ENCODE measurements around the gene SOWAHD. TPM values are rescaled to one million over a fixed set of nuclear protein-coding genes. Genes with fewer than 3 reads are reported as not detected.
"Not testable (repeated sequence)": the region's sequence is repeated elsewhere in the genome, so short reads cannot be mapped to it uniquely, and the experiment has no call there.

The SOWAHD gene
- polyA plus RNA-seq, 5 donors: 0.40 to 0.56 (median 0.54) TPM

DNA sequence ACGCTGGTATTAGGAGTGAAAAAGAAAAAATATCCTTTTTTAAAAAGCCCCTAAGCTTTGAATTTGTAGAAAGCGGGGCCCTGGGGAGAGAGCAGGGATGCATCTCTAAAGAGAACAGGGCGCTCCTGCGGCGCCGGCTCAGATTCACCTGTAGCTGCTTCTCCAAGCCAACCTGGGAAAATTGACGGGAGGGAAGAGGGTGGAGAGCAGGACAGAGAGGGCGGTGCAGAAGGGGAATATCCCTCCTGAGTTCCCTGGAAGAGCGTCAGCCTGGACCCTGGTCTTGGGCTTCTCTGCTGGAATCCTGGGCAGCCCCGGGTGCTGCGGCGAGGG lies 776 bp upstream of the SOWAHD start:
- no peak for DNase-seq

DNA sequence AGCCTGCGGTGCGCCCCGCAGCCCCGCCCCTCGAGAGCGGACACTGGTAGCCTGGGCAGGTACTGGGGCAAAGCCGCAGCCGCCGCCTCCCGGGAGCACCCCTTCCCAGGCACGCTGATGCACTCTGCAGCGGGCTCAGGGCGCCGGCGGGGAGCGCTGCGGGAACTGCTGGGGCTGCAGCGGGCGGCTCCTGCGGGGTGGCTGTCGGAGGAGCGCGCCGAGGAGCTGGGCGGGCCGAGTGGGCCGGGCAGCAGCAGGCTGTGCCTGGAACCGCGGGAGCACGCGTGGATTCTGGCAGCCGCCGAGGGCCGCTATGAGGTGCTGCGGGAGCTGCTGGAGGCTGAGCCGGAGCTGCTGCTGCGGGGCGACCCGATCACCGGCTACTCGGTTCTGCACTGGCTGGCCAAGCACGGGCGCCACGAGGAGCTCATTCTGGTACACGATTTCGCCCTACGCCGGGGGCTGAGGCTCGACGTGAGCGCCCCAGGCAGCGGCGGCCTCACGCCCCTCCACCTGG lies 401 bp downstream of the SOWAHD start:
- no peak for DNase-seq

DNA sequence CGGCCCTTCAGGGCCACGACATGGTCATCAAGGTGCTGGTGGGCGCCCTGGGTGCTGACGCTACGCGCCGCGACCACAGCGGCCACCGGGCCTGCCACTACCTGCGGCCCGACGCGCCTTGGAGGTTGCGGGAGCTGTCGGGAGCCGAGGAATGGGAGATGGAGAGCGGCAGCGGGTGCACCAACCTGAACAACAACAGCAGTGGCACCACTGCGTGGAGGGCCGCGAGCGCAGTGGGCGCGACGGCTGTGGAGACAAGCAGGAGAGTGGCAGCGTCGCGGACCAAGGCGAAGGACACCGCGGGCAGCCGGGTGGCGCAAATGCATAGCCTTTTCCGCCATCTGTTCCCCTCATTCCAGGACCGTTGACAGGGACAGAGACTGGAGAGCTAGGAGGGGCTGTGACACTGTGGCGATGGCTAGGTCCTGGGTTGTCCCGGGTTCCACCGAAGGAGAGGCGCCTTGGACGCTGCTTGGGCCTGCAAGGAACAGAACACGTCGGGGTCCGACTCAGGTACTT lies 919 bp downstream of the SOWAHD start:
- DNase-seq: no peak

DNA sequence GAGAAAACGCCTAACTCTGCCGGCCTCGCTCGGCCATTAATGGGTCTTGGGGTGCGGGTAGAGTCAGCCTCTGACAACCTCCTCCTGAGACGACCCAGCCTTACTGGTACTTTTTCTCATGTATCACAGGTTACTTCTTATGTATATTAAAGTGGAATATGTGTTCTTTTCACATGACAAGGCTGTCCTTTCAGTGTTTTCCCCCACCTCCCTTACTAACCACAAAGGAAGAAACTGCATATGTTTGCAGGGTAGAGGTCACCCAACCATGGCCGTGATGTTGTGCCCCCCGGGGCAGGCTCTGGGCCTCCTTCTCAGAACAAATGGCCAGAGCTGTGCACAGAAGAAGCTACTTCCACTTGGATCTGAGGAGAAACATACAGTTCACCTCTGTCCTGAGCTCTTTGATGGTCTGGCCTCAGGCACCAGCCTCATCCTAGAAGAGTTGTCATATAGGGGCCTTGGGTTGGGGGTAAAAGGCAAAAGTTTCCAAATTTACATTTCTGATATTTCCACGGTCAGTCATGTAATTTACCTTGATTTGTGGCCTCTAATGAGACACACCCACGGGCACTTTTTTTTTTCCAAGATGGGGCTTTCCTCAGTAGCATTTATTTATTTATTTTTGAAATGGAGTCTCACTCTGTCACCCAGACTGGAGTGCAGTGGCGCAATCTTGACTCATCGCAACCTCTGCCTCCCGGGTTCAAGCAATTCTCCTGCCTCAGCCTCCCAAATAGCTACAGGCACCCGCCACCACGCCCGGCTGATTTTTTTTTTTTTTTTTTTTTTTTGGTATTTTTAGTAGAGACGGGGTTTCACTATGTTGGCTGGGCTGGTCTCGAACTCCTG lies 1.9 kb downstream of the SOWAHD start:
- no peak for DNase-seq

DNA sequence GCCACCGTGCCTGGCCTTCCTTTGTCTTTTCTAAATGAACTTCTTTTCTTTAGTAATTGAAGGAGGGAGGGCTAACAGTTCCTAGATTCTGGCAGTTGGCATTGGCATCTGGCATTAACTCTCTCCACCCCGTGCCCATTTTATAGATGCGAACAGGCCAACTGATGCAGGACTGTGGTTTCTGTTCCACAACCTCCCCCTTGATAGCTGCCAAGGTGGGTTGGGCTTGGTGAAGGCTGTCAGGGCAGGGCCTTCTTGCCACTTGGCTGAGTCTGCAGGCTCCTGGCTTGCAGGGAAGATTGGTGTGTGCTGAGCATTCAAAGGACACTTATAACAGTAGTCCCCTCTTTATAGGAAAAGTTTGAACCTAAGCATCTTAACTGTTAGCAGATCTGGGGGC lies 4.3 kb downstream of the SOWAHD start:
- no peak for DNase-seq

DNA sequence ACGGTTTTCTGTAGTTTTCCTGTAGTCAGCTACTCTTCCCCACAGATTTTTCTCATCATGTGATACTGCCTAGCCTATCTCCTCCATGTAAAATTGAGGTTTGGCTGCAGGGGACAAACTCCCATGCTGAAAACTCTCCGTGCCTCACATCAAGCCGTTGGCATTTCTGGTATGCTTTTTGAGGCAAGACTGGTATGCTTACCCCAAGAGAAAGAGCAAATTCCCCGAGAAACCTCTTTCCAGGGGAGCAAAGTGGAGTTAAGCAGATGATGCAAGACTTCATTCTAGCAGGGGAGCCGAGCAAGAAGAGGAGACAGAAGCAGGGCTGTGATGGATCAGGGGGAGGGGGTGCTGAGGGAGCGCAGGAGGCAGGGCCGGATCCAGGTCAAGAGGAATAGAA lies 4.8 kb downstream of the SOWAHD start:
- DNase-seq: no peak

DNA sequence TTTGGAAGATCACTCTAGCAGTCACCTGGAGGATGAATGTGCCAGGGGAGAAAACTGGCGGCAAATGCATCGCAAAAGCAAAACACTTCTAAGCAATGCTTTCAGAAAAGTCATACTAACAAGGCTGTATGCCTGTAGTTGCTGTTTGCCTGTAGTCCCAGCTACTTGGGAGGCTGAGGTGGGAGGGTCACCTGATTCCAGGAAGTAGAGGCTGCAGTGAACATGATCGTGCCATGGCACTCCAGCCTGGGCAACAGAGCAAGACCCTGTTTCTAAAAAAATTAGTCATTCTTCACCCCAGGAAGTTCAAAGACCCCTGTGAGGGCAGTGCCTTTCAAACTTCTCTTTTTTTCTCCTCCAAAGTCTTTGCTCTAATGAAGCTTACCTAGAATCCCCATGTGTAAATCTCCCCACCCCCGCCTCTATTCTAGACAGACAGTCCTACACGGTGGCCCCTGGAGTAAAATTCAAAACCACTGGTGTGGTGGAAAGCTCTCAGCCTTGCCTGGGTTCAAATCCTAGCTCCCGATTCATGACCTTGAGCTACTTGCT lies 5.5 kb downstream of the SOWAHD start:
- no peak for DNase-seq

DNA sequence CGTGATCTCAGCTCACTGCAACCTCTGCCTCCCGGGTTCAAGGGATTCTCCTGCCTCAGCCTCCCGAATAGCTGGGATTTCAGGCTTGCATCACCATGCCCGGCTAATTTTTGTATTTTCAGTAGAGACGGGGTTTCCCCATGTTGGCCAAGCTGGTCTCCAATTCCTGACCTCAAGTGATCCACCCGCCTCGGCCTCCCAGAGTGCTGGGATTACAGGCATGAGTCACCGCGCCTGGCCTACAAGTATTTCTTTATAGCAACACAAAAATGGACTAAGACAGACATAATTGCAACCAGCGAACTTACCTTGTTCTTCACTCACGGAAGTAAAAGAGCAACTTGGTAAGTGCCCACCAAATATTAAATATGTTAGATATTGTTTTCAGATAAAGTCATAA lies 10.0 kb downstream of the SOWAHD start:
- DNase-seq: not testable (repeated sequence)

DNA sequence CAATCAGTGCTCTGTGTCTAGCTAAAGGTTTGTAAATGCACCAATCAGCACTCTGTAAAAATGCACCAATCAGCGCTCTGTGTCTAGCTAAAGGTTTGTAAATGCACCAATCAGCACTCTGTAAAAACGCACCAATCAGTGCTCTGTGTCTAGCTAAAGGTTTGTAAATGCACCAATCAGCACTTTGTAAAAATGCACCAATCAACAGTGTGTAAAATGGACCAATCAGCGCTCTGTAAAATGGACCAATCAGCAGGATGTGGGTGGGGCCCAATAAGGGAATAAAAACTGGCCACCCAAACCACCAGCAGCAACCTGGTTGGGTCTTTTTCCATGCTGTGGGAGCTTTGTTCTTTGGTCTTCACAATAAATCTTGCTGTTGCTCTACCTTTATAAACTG lies 11.0 kb downstream of the SOWAHD start:
- not testable (repeated sequence) for DNase-seq

DNA sequence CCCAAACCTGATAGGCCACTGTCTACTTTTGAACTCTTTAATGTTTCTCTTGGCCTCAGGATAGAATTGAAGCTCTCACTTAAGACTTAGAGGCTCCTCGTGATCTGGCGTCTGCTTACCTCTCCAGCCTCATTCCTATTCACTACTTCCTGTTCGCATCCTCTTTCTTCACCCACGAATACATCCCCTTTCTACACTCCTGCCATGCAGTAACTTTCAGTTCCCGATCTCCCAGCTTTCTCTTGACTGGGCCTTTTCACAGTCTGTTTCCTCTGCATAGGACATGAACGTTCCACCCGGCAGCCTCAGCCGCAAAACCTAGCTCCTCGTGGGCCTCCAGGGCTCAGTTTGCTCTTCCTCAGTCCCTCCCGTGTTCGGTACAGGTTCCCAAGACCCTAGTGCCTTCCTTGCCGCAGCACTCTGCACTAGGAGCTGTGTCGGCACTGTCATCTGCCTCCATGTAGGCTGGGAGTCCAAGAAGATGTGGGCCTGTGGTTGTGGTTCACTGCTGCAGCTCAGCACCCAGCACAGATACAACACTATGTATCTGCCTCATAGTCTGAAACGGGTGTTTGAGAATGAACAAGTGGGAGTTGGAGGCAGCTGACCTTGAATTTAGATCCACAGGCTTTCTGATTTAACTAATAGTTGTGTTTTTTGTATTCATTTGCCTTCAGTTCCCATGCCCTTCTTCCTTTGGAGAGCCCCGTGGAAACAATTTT lies 17.3 kb downstream of the SOWAHD start:
- no peak for DNase-seq

DNA sequence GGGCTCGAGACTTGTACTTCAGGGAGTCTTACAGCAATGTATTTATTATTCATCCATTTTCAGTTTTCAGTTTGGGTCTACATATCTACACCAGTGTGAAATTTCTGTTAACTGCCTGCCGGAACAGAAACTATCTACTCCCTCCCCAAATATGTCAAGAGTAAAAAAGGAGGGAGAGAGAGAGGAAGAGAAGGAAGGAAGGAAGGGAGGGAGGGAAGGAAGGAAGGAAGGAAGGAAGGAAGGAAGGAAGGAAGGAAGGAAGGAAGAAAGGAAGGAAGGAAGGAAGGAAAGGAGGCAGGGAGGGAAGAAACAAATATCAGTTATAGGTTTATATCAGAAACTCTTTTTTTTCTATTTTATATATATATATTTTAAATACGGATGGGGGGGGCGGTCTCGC lies 20.4 kb downstream of the SOWAHD start:
- no peak for DNase-seq

DNA sequence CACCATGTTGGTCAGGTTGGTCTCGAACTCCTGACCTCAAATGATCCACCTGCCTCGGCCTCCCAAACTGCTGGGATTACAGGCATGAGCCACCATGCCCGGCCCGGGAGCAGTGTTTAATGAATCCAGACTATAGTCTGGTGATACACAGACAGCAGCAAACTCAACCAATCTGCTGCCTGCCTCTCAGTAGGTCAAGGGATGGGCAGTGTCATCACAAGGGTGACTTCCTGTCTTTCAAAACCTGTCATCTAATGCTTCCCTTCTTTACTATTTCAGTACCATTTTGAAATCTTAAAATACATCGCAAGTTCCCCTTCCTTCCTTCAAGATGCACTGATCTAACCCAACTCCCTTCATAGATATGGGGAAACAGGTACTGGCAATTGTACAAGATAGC lies 24.6 kb downstream of the SOWAHD start:
- no peak for DNase-seq

DNA sequence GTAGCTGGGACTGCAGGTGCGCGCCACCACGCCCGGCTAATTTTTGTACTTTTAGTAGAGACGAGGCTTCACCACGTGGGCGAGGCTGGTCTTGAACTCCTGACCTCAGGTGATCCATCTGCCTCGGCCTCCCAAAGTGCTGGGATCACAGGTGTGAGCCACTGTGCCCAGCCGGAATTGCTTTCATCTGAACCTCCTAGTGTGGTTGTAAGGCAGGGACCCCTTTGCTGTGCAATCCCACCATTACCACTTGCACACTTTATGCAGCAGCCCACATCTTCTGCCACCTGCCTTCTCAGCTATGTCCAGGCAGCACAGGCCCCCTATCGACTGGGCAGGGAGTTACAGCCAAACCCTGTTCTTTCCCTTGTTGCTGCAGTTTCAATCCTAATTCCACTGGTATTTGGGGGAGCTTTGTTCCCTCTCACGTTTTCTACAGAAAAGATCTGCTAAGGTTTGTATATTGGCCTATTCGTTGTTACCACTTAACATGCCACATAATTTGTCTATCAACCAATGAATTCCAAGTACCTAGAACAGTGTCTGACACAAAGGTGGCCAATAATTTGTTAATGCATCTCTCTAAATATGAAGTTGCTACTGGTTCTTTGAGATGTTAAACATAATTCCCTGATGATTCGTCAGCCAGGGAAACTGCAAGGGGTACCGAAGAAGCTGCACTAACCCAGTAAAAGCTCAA lies 26.5 kb downstream of the SOWAHD start:
- DNase-seq: no peak

DNA sequence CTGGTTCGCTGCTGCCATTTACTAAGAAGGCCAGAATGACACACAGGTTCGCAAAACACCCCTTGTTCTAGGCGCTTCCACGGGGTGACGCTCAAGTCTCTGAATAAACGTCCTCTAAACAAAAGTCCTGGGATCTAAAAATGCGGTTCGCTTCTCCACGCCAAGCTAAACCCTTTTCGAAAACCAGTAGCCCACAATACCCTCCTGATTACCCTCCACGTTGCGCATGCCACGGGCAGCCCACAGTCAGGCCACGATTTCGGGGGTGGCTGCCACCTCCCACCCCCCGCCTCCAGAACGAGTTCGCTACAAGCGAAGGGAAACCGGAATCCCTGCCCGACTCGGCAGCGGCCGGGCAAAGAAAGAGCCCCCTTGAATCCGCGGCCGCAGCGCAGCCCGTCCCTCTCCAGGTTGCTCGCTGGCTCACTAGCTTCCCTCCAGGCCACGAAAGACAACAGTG lies 32.6 kb downstream of the SOWAHD start:
- DNase-seq: peak in 1 of 2 donors; percentile 53

DNA sequence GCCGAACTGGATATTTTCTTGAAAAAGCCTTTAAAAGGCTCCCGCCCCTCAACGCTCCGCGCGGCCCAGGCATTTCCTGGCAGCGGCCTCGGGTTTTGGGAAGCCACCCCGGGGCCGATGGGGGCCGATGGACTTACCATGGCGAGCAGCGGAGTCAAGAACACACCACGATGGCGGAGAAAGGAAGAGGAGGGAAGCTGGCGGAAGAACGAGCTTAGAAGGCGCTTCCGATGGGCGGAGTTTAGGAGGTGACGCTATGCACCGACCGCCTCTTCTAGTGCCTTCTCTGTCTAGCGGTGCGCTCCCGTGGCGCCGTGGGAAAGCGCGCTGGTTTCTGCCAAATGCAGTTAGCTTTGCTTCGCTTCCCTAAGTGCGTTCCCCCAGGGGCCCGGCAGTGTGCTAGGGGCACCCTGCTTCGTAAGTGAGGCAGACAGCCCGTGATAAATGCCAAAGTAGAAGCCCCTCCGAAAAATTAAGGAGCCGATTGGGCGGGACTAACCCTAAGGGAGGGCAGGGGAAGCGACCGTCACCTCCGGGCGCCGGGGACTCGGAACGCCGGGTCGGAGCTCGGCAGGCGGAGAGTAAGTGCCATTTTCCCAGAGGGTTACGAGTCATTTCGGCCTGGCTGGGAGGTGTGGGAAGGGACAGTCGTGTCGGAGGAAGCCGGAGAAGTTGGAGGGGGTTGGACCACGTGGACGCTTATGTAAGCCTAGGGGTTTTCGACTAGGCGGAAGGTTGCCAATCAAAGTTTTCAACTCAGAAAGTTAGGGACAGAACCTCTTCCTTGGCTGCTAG lies 33.2 kb downstream of the SOWAHD start, which contains the start of gene RPL39:
Gene RPL39 (minus strand): TSS at position 194 of the 795 bp plus-strand sequence. CDS start 54 bp downstream, at position 140.
- DNase-seq: peak; percentile 83 to 87

DNA sequence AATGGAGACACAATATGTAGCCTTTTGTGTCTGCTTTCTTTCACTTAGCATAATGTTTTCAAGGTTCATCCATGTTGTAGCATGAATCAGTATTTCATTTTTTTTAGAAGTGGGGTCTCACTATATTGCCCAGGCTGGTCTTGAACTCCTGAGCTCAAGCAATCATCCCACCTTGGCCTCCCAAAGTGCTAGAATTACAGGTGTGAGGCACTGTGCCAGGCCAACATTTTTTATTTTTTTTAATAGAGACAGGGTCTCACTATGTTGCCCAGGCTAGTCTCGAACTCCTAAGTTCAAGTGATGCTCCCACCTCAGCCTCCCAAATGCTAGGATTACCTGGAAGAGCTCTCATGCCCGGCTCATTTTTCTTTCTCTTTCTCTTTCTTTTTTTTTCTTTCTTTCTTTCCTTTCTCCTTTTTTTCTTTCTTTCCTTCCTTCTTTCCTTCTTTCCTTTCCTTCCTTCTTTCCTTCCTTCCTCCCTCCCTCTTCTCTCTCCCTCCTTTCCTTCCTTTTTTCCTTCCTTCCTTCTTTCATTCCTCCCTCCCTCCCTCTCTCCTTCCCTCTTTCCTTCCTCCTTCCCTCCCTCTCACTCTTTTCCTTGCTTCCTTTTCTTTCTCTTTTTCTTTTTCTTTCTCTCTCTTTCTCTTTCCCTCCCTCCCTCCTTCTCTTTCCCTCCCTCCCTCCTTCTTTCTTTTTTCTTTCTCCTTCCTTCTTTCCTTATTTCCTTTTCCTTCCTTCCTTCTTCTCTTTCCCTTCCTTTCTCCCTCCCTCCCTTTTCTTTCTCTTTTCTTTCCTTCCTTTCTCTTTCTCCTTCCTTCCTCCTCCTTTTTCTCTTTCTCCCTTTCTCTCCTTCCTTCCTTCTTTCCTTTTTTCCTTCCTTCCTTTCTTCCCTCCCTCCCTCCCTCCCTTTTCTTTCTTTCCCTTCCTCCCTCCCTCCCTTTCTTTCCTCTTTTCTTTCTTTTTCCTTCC lies 43.1 kb downstream of the SOWAHD start:
- no peak for DNase-seq

DNA sequence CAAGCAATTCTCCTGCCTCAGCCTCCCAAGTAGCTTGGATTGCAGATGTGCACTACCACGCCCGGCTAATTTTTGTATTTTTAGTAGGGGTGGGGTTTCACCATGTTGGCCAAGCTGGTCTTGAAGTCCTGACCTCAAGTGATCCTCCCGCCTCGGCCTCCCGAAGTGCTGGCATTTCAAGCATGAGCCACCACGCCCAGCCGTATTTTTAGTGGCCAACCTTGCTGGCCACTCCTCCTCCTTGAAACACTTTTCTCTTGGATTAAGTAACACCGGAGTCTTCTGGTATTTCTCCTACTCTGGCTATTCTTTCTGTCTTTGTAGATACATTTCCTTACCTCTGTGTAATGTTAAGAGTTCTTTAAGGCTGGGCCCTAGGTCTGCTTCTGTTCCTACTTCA lies 44.2 kb downstream of the SOWAHD start:
- no peak for DNase-seq

DNA sequence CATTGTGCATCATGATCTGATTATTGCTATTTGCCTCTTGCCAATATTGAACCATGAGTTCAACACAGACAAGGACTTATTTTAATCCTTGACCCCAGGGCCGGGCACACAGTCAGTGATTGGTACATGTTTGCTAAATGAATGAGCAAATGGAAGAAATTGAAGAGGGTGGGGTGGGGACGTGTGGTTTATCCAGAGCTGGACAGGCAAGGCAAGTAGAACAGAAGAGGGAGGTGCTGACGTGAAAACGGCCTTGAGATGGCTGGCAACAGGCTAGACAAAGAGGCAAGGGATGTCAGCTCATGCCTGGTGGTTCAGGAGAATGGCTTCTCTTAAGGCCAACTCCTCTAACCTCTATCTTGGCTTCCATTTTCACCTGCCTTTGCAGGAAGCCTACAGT lies 50.1 kb downstream of the SOWAHD start:
- DNase-seq: not testable (repeated sequence)

DNA sequence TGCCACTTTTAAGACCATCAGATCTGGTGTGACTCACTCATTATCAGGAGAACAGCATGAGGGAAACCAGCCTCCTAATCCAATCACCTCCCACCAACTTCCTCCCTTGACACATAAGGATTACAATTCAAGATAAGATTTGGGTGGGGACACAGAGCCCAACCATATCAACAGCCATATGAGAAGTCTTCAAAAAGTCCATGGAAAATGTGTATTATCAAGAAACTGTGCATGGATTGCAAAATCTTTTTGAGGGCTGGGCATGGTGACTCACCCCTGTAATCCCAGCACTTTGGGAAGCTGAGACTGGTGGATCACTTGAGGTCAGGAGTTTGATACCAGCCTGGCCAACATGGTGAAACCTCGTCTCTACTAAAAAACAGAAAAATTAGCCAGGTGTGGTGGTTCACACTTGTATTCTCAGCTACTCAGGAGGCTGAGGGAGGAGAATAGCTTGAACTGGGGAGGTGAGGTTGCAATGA lies 50.8 kb downstream of the SOWAHD start:
- no peak for DNase-seq
